Breast epithelium (tissue), 4 donors: ENCODE data around the gene SORL1-AS1.

Experiments used
- DNase-seq, 2 donors: peaks; one replicate each; pipeline ENCODE4 v3.0.0-alpha.2; 2019; ENCODE audit warnings: low spot score in 2 of 2
- H3K27ac ChIP-seq, 2 donors: fragments of 200-600 bp; sonication (generic) in 1 of 2; one replicate each; pipeline ENCODE4 v1.5.1; 2016 to 2019; ENCODE audit warnings: mild to moderate bottlenecking in 1 of 2
- H3K27me3 ChIP-seq, 2 donors: fragments of 200-600 bp; sonication (generic) in 1 of 2; one replicate each; pipeline versions ENCODE4 v1.5.1 to v1.6.0; 2017 to 2019; ENCODE audit warnings: control low read depth in 1 of 2, mild to moderate bottlenecking in 1 of 2
- H3K36me3 ChIP-seq: fragments of 200-600 bp; one replicate; pipeline ENCODE4 v1.5.1; 2019
- H3K4me1 ChIP-seq, 2 donors: fragments of 200-600 bp; sonication (generic); one replicate each; pipeline ENCODE4 v1.5.1; 2016 to 2019; ENCODE audit warnings: control low read depth in 1 of 2
- H3K4me3 ChIP-seq, 3 donors: fragments of 200-600 bp; sonication (generic); 1 replicate in 2 of 3; 2 replicates in 1 of 3; pipeline ENCODE4 v1.5.1; 2016 to 2019; ENCODE audit warnings: mild to moderate bottlenecking in 3 of 3, moderate library complexity in 2 of 3
- H3K9me3 ChIP-seq, 2 donors: fragments of 200-600 bp; sonication (generic) in 1 of 2; one replicate each; pipeline ENCODE4 v1.5.1; 2016 to 2019; ENCODE audit warnings: control low read depth in 1 of 2
- POLR2A ChIP-seq: fragments of 450-650 bp; IDR thresholded peaks from one replicate; pipeline ENCODE4 v1.6.1; 2016; ENCODE audit warnings: antibody characterized with exemption, mild to moderate bottlenecking, moderate library complexity
- POLR2AphosphoS5 ChIP-seq, 3 donors: sonication (generic); formaldehyde crosslinking; IDR thresholded peaks; one replicate each; pipeline ENCODE4 v1.6.1; 2017; ENCODE audit warnings: antibody characterized with exemption in 3 of 3
- intact Hi-C: fragments of 100-400 bp; cut with DNase I; formaldehyde crosslinking; loops from one replicate; pipeline ENCODE4 v1.15.1; 2023; ENCODE audit warnings: low total_unique reads
- TF ChIP-seq, protein P1 (sequence below), 3 donors: fragments of 450-650 bp; IDR thresholded peaks; one replicate each; pipeline ENCODE4 v1.5.1; 2016 to 2017; ENCODE audit warnings: antibody characterized with exemption in 3 of 3, mild to moderate bottlenecking in 3 of 3, moderate library complexity in 3 of 3

Gene SORL1-AS1

DNA sequence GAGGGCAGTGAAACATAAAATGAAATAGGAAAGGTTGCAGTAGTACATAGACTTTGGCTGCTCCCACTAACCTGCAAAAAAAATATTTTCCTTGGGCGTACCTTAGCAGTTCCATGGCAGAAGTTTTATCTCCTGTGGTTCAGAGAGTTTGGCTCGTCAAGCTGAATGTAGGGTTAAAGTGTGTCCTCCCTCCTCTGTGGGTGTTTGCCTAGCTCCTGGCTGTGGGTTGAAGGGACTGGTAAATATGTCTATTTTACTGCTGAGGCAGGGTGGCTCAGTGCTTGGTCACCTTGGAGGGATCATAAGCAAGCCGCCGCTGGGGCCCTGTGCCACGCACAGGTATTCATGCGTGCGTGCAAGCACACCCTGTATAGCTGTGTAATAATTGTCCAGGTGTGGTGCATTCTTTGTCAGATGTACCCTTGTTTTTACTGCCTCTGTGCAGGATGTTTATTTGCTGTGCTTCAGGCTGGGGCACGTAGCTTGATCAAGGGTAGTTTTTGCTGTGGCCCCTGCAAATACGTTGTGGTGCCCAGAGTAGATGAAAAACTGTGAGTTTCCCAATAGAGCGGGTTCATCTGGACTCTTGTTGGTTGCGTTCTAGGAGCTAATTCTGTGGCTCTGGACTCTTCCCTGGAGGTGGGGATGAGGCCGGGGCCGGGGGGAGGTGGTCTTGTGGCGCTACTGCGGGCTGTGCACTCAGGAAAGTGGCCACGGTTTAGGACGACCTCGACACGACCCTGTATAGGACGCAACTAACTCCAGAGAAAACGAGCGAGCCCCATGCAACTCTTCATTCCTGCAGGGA is 1.4 kb downstream of the SORL1-AS1 start:
- Histone ChIP-seq H3K4me1 (no peaks in the 10 kb centered on the region), H3K9me3 (no peaks in the 10 kb centered on the region), H3K27ac (peak overlapping the region; percentile 33 to 48), H3K27me3 (no peaks in the 10 kb centered on the region), H3K4me3 (peak overlapping the region; percentile 58 to 85 (median 78)), H3K36me3 (no peaks in the 10 kb centered on the region)
- DNase-seq = no peak
- TF ChIP-seq POLR2A (no peak), POLR2AphosphoS5 (IDR thresholded peaks at IDR 0.05) (no peak)
- TF ChIP-seq, protein P1, sequence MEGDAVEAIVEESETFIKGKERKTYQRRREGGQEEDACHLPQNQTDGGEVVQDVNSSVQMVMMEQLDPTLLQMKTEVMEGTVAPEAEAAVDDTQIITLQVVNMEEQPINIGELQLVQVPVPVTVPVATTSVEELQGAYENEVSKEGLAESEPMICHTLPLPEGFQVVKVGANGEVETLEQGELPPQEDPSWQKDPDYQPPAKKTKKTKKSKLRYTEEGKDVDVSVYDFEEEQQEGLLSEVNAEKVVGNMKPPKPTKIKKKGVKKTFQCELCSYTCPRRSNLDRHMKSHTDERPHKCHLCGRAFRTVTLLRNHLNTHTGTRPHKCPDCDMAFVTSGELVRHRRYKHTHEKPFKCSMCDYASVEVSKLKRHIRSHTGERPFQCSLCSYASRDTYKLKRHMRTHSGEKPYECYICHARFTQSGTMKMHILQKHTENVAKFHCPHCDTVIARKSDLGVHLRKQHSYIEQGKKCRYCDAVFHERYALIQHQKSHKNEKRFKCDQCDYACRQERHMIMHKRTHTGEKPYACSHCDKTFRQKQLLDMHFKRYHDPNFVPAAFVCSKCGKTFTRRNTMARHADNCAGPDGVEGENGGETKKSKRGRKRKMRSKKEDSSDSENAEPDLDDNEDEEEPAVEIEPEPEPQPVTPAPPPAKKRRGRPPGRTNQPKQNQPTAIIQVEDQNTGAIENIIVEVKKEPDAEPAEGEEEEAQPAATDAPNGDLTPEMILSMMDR (IDR thresholded peaks at IDR 0.05) = no peak
- intact Hi-C loops = no loop called here

DNA sequence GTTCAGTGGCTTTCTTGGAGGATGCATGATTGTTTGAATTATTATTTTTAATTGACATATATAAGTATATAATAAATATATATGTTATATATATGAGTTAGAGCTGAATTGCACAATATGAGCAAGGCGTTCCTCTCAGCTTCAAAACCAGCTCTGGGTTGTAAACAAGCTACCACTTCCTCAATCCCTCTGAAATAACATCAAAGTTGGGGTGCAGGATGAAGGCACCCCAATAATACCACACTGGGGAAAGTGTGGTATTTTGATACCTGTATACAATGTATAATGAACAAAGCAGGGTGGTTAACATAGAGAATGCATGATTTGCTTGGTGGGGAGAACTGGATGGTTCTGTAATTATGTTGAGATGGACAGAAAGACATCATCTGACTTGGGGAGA is 2.4 kb downstream of the SORL1-AS1 start:
- no peaks in the 10 kb centered on the region for H3K4me1 ChIP-seq
- H3K9me3 ChIP-seq = no peaks in the 10 kb centered on the region
- DNase-seq = no peak
- no peaks in the 10 kb centered on the region for H3K27me3 ChIP-seq
- no peaks in the 10 kb centered on the region for H3K36me3 ChIP-seq
- no peak overlapping the region for H3K4me3 ChIP-seq
- no peak for TF ChIP-seq POLR2AphosphoS5 (IDR thresholded peaks at IDR 0.05)
- no peak for TF ChIP-seq POLR2A
- TF ChIP-seq, protein P1 (IDR thresholded peaks at IDR 0.05) = no peak
- intact Hi-C loops = no loop called here
- H3K27ac ChIP-seq = peak overlapping the region in 1 of 2 donors; percentile 48

DNA sequence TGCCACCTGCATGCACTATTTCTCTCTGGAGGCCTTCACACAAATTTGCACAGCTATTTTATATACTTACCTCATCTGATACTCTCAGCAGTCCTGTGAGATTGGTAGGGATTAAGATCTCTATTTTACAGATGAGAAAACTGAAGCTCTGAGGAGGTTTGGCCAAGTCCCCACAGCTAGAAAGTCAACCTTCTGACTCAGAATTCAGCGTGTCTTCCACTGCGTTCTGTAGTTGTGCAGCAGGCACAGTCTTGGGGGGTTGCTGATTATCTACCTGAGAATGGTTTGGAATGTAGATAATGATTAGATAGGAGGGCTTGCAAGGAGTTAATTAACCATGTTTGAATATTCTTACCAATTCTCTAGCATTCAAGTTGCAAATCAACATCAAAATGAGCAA is 3.1 kb downstream of the SORL1-AS1 start:
- DNase-seq = no peak
- Histone ChIP-seq H3K9me3 (no peaks in the 10 kb centered on the region), H3K4me3 (no peak overlapping the region), H3K36me3 (no peaks in the 10 kb centered on the region), H3K27me3 (no peaks in the 10 kb centered on the region), H3K27ac (no peak overlapping the region), H3K4me1 (no peaks in the 10 kb centered on the region)
- TF ChIP-seq POLR2AphosphoS5 (IDR thresholded peaks at IDR 0.05) (no peak), POLR2A (no peak)
- TF ChIP-seq, protein P1 (IDR thresholded peaks at IDR 0.05) = no peak
- intact Hi-C loops = no loop called here

DNA sequence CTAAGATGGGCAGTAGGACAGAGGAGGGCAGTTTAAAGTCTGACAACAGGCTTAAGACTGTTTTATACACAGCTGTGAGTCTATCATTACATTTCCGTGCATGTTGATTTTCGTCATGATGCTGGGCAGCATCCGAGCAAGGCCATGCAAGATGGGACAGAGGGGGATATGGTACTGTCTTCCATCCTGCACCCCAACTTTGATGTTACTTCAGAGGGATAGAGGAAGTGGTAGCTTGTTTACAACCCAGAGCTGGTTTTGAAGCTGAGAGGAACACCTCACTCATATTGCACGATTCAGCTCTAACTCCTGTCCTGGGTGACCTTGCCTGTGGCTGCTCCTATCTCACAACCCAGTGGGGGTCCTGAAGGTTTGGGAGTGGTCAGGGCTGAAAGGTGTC is 3.6 kb downstream of the SORL1-AS1 start:
- Histone ChIP-seq H3K4me1 (no peaks in the 10 kb centered on the region), H3K4me3 (no peak overlapping the region), H3K9me3 (no peaks in the 10 kb centered on the region), H3K36me3 (no peaks in the 10 kb centered on the region), H3K27me3 (no peaks in the 10 kb centered on the region), H3K27ac (no peak overlapping the region)
- intact Hi-C loops = no loop called here
- TF ChIP-seq POLR2A = no peak
- no peak for DNase-seq

DNA sequence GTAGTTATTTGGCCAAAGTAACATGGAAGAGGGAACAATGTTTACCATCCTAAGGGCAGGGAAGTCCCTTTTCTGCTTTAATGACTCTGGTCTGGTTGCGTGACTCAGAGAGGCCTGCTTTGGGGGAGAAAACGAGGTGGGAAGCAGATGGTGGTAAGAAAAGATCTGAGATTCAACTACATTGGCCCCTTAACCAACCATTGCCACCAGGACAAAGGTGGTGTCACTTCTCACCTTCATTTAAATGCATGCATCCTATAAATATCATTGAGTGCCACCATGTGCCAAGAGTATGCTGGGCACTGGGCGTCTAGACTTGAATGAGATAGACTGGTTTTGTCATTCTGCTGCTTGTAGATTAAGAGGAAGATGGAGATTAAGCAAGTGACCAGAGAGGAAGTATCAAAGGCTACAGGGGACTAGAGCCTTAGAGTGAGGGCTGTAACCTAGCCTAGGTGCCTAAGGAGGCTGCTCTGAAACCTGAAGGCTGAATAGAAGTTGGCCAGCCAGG is 4.3 kb downstream of the SORL1-AS1 start:
- H3K4me1 ChIP-seq = no peaks in the 10 kb centered on the region
- H3K4me3 ChIP-seq = no peak overlapping the region
- intact Hi-C loops = no loop called here
- TF ChIP-seq, protein P1 (IDR thresholded peaks at IDR 0.05) = no peak
- TF ChIP-seq POLR2AphosphoS5 (IDR thresholded peaks at IDR 0.05) = no peak
- no peak for TF ChIP-seq POLR2A
- H3K27me3 ChIP-seq = no peaks in the 10 kb centered on the region
- no peaks in the 10 kb centered on the region for H3K36me3 ChIP-seq
- H3K9me3 ChIP-seq = no peaks in the 10 kb centered on the region
- DNase-seq = no peak
- no peak overlapping the region for H3K27ac ChIP-seq
